22Rv1 (cell line): ENCODE results near the gene SORL1.

ENCODE experiments used
- CTCF ChIP-seq: fragments of 450-650 bp; IDR thresholded peaks from 2 replicates; pipeline ENCODE4 v1.5.1; 2017; ENCODE audit warnings: mild to moderate bottlenecking
- ZFX ChIP-seq: fragments of 450-650 bp; IDR thresholded peaks from 2 replicates; pipeline ENCODE4 v1.6.1; 2017; ENCODE audit warnings: antibody characterized with exemption, borderline replicate concordance

- TF ChIP-seq CTCF (no peak), ZFX (no peak)
These were observed 99.3 kb downstream of the SORL1 start for GRCh38 chr11:121551463-121551862.
